IMR-90 (cell line): ENCODE results near the gene CASP3. TPM values are rescaled to one million over a fixed set of nuclear protein-coding genes. Genes with fewer than 3 reads are reported as not detected.
"Not testable (repeated sequence)": the region's sequence is repeated elsewhere in the genome, so short reads cannot be mapped to it uniquely, and the experiment has no call there.

Source experiments
- ATAC-seq: fragments of 200-7000 bp; cut with Tn5 transposase; 2 replicates; pipeline ENCODE4 v1.9.1; 2020; ENCODE audit warnings: low read depth, mild to moderate bottlenecking, moderate library complexity
- BruUV-seq: library from RNA; stranded (reverse); fragments of 400-500 nt; replicated peaks from 2 replicates; lab custom pipeline; 2021; lab: Mats Ljungman, UMichigan
- CTCF ChIA-PET: fragments of 300-600 bp; formaldehyde crosslinking; extraction: SDS; loops from one replicate; lab custom pipeline; 2021; ENCODE audit warnings: antibody characterized with exemption; lab: Yijun Ruan, JAX
- POLR2A ChIA-PET: fragments of 300-600 bp; sonication (Branson Sonifier 250); formaldehyde crosslinking; loops from one replicate; lab custom pipeline; 2022; ENCODE audit warnings: antibody characterized with exemption; ENCODE audit not compliant: unreplicated experiment; lab: Charles Lee
- DNase-seq: peaks from one replicate; pipeline ENCODE4 v3.0.0; 2013
- H2AFZ ChIP-seq: replicated peaks from 2 replicates; pipeline ENCODE3; 2013; ENCODE audit warnings: low read length, mild to moderate bottlenecking; ENCODE audit not compliant: poor library complexity
- H2AK5ac ChIP-seq: 2 replicates; pipeline ENCODE4 v1.6.1; 2013; ENCODE audit warnings: low read depth, low read length, inconsistent platforms
- H2AK9ac ChIP-seq: replicated peaks from 2 replicates; pipeline ENCODE3; 2013; ENCODE audit warnings: mild to moderate bottlenecking, low read depth, low read length, moderate library complexity; ENCODE audit not compliant: poor library complexity
- H2BK120ac ChIP-seq: 2 replicates; pipeline ENCODE4 v1.6.1; 2013; ENCODE audit warnings: low read depth, low read length, inconsistent platforms
- H2BK15ac ChIP-seq: 3 replicates; pipeline ENCODE4 v1.6.1; 2013; ENCODE audit warnings: low read depth, low read length, inconsistent platforms
- H2BK20ac ChIP-seq: 2 replicates; pipeline ENCODE4 v1.6.1; 2013; ENCODE audit warnings: low read depth, mild to moderate bottlenecking, inconsistent platforms, low read length, moderate library complexity
- H2BK5ac ChIP-seq: 2 replicates; pipeline ENCODE4 v1.6.1; 2013; ENCODE audit warnings: mild to moderate bottlenecking, low read depth, low read length, inconsistent platforms; ENCODE audit not compliant: poor library complexity, severe bottlenecking
- H3K14ac ChIP-seq: replicated peaks from 2 replicates; pipeline ENCODE4 v1.6.1; 2013; ENCODE audit warnings: low read depth, low read length, inconsistent platforms
- H3K18ac ChIP-seq: 2 replicates; pipeline ENCODE4 v1.6.1; 2013; ENCODE audit warnings: low read depth, low read length, control low read depth
- H3K23ac ChIP-seq: 2 replicates; pipeline ENCODE4 v1.6.1; 2013; ENCODE audit warnings: low read depth, low read length, inconsistent platforms
- H3K27ac ChIP-seq: 2 replicates; pipeline ENCODE4 v1.5.1; 2013; ENCODE audit warnings: mild to moderate bottlenecking, control low read depth, low read length; ENCODE audit not compliant: insufficient read depth
- H3K27me3 ChIP-seq: 2 replicates; pipeline ENCODE4 v1.6.1; 2013; ENCODE audit warnings: low read length; ENCODE audit not compliant: control insufficient read depth, insufficient read depth
- H3K36me3 ChIP-seq: 2 replicates; pipeline ENCODE4 v1.6.1; 2013; ENCODE audit warnings: low read length, mixed read lengths; ENCODE audit not compliant: control insufficient read depth, insufficient read depth
- H3K4ac ChIP-seq: 2 replicates; pipeline ENCODE4 v1.6.1; 2013; ENCODE audit warnings: low read depth, low read length, inconsistent platforms
- H3K4me1 ChIP-seq: 2 replicates; pipeline ENCODE4 v1.6.1; 2013; ENCODE audit warnings: low read length, mixed read lengths; ENCODE audit not compliant: control insufficient read depth, insufficient read depth
- H3K4me2 ChIP-seq: 2 replicates; pipeline ENCODE4 v1.6.1; 2013; ENCODE audit warnings: low read depth, mild to moderate bottlenecking, control low read depth, low read length, moderate library complexity
- H3K4me3 ChIP-seq: 2 replicates; pipeline ENCODE4 v1.5.1; 2013; ENCODE audit warnings: low read depth, mild to moderate bottlenecking, control low read depth, low read length, moderate library complexity; ENCODE audit not compliant: insufficient read depth
- H3K56ac ChIP-seq: 2 replicates; pipeline ENCODE4 v1.6.1; 2013; ENCODE audit warnings: low read length, inconsistent platforms; ENCODE audit not compliant: insufficient read depth; ENCODE audit errors: extremely low read depth
- H3K79me1 ChIP-seq, 2 experiments: 2 replicates each; pipeline ENCODE4 v1.6.1; 2013; ENCODE audit warnings: low read length in 2 of 2, inconsistent platforms in 1 of 2, low read depth in 1 of 2
- H3K9ac ChIP-seq: 2 replicates; pipeline ENCODE4 v1.6.1; 2013; ENCODE audit warnings: low read depth, low read length, control low read depth
- H3K9me1 ChIP-seq: 2 replicates; pipeline ENCODE4 v1.6.1; 2013; ENCODE audit warnings: low read length, inconsistent platforms; ENCODE audit not compliant: insufficient read depth
- H3K9me3 ChIP-seq: 2 replicates; pipeline ENCODE4 v1.6.1; 2013; ENCODE audit warnings: low read length; ENCODE audit not compliant: control insufficient read depth, insufficient read depth
- H4K20me1 ChIP-seq: 2 replicates; pipeline ENCODE4 v1.6.1; 2013; ENCODE audit warnings: low read length, inconsistent platforms; ENCODE audit not compliant: insufficient read depth
- H4K5ac ChIP-seq: 2 replicates; pipeline ENCODE4 v1.6.1; 2013; ENCODE audit warnings: mild to moderate bottlenecking, low read depth, low read length, control low read depth
- H4K8ac ChIP-seq, 2 experiments: 2 replicates each; pipeline ENCODE4 v1.6.1; 2013; ENCODE audit warnings: low read depth in 2 of 2, low read length in 2 of 2, control low read depth in 1 of 2, inconsistent platforms in 1 of 2
- H4K91ac ChIP-seq: 2 replicates; pipeline ENCODE4 v1.6.1; 2013; ENCODE audit warnings: low read depth, low read length, inconsistent platforms; ENCODE audit not compliant: insufficient read depth
- WGBS, 2 experiments: methylation state at CpG; one replicate each; pipeline versions ENCODE4 v1.1.5 to v1.1.7; 2013; ENCODE audit warnings: missing lambda C conversion rate in 2 of 2; ENCODE audit not compliant: insufficient read length in 1 of 2; ENCODE audit errors: extremely low coverage in 2 of 2; 5-methylcytosine and 5-hydroxymethylcytosine counted together
- dilution Hi-C: fragments of 300-500 bp; cut with HindIII; formaldehyde crosslinking; loops from one replicate; pipeline ENCODE4 v1.14.3; 2018; ENCODE audit warnings: low sequenced_read_pairs; ENCODE audit not compliant: unreplicated experiment
- in situ Hi-C: fragments of 300-500 bp; cut with MboI; formaldehyde crosslinking; loops from 3 replicates; pipeline ENCODE4 v1.14.3; 2019; ENCODE audit warnings: low sequenced_read_pairs, inconsistent platforms, mixed read lengths
- intact Hi-C: fragments of 100-400 bp; cut with micrococcal nuclease; formaldehyde crosslinking; loops from 2 replicates; pipeline ENCODE4 v1.10.0; 2022
- polyA plus RNA-seq, 3 experiments: library from polyadenylated mRNA; depleted of rRNA; stranded (reverse); fragments of >200 nt; gene quantifications; 2 replicates each; pipeline ENCODE4 v1.2.3, GENCODE V29; 2012; ENCODE audit warnings: low replicate concordance in 1 of 3
- total RNA-seq: library from RNA; depleted of rRNA; stranded (reverse); fragments of >200 nt; gene quantifications from 2 replicates; pipeline ENCODE4 v1.2.3, GENCODE V29; 2012
- TF ChIP-seq, protein P1 (sequence below): conservative IDR thresholded peaks from 2 replicates; pipeline ENCODE4 v1.5.1; 2012; ENCODE audit warnings: mild to moderate bottlenecking, low read depth, low read length, improper control_type of control experiment

Gene CASP3
- total and polyA plus RNA-seq, 2 of the 4 experiments (the other 2 are of a cell fraction), result 26.7 to 27.4 TPM

DNA sequence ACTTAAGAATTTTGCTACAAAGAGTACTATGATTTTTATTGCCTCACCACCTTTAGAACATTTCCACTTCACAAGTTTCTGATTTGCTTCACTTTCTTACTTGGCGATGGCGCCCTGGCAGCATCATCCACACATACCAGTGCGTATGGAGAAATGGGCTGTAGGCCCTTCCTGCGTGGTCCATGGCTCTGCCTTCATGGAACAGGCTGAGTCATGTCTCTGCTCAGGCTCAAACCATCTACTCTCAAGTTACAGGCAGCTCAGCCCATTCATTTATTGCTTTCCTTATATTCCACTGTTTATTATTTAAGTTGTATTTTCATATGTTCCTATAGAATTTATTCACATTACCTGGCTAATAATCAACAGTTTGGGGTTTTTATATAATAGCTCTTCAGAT is 21.1 kb downstream of the CASP3 start:
- Histone ChIP-seq H3K36me3 (peaks cover 21% of the 10 kb centered on the region), H2BK20ac (no peak overlapping the region), H2AK5ac (no peak overlapping the region), H4K20me1 (no peaks in the 10 kb centered on the region), H2BK120ac (no peak overlapping the region), H3K18ac (no peak overlapping the region), H2AK9ac (no peak overlapping the region), H3K79me1 (no peaks in the 10 kb centered on the region; a peak in 1 of 4 replicates), H4K8ac (no peak overlapping the region), H3K23ac (no peak overlapping the region), H2BK15ac (no peak overlapping the region), H4K91ac (no peak overlapping the region), H3K9me1 (0 out of 2 replicates have a peak, but pooled peaks cover 3% of the 10 kb centered on the region), H2AFZ (no peak overlapping the region), H3K4ac (no peak overlapping the region), H3K4me3 (no peak overlapping the region), H3K4me2 (no peak overlapping the region), H3K4me1 (no peaks in the 10 kb centered on the region; the same call in 1 of the 2 replicates), H3K27ac (no peak overlapping the region), H4K5ac (no peak overlapping the region), H2BK5ac (no peak overlapping the region), H3K9me3 (no peaks in the 10 kb centered on the region), H3K9ac (no peak overlapping the region), H3K56ac (no peak overlapping the region), H3K27me3 (no peaks in the 10 kb centered on the region), H3K14ac (no peak overlapping the region)
- intact Hi-C loops, result no loop called here
- POLR2A ChIA-PET, result no interaction called here
- BruUV-seq, result no TSS peak
- ATAC-seq (peak; percentile 60; the same call in 1 of the 2 replicates), DNase-seq (peak; percentile 58)
- dilution Hi-C loops, result no loop called here
- in situ Hi-C loops, result no loop called here
- CTCF ChIA-PET, result interaction anchor here (0.6 kb wide), 1 partner anchor 12 kb away, joined by 4 read pairs; no protein-coding TSS in a partner anchor
- 93% methylated on average over 3 of the region's 4 CpGs; no CpG with 5 or more reads in 1 of the 2 experiments for WGBS, 2 experiments
- TF ChIP-seq, protein P1, sequence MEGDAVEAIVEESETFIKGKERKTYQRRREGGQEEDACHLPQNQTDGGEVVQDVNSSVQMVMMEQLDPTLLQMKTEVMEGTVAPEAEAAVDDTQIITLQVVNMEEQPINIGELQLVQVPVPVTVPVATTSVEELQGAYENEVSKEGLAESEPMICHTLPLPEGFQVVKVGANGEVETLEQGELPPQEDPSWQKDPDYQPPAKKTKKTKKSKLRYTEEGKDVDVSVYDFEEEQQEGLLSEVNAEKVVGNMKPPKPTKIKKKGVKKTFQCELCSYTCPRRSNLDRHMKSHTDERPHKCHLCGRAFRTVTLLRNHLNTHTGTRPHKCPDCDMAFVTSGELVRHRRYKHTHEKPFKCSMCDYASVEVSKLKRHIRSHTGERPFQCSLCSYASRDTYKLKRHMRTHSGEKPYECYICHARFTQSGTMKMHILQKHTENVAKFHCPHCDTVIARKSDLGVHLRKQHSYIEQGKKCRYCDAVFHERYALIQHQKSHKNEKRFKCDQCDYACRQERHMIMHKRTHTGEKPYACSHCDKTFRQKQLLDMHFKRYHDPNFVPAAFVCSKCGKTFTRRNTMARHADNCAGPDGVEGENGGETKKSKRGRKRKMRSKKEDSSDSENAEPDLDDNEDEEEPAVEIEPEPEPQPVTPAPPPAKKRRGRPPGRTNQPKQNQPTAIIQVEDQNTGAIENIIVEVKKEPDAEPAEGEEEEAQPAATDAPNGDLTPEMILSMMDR, result no peak

DNA sequence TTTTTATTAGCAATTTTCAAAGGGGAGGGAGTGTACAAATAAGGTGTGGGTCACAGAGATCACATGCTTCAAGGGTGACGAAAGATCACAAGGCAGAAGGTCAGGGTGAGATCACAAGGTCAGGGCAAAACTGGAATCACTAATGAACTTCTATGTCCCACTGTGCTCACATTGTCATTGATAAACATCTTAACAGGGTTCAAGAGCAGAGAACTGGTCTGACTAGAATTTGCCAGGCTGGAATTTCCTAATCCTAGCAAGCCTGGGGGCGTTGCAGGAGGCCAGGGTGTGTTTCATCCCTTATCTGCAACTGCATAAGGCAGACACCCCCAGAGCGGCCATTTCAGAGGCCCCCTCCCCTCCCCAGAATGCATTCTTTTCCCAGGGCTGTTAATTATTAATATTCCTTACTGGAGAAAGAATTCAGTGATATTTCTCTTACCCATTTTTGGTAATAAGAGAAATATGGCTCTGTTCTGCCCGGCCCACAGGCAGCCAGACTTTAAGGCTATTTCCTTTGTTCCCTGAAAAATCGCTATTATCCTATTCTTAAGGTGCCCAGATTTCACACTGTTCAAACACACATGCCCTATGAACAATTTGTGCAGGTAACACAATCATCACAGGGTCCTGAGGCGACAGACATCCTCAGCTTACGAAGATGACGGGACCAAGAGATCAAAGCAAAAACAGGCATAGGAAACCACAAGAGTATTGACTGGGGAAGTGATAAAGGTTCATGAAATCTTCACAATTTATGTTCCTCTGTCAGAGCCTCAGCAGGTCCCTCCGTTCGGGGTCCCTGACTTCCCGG is 23.3 kb downstream of the CASP3 start:
- dilution Hi-C loops, result not testable (repeated sequence)

More for the DNA sequence above, 23.3 kb downstream of the CASP3 start:
- in situ Hi-C loops, H4K20me1 ChIP-seq, H3K4me2 ChIP-seq, intact Hi-C loops, POLR2A ChIA-PET, BruUV-seq, H2BK15ac ChIP-seq, H3K27ac ChIP-seq, ATAC-seq, H3K14ac ChIP-seq, DNase-seq, H2AFZ ChIP-seq, H4K91ac ChIP-seq, H2AK9ac ChIP-seq, H3K9ac ChIP-seq, H4K5ac ChIP-seq, CTCF ChIA-PET, H3K4ac ChIP-seq, H2BK5ac ChIP-seq, H3K4me3 ChIP-seq, H3K79me1 ChIP-seq, H3K56ac ChIP-seq, H2AK5ac ChIP-seq, H2BK20ac ChIP-seq, H3K18ac ChIP-seq, H3K9me1 ChIP-seq, H2BK120ac ChIP-seq, H3K9me3 ChIP-seq, H3K27me3 ChIP-seq, H3K4me1 ChIP-seq, H4K8ac ChIP-seq, H3K23ac ChIP-seq: not testable (repeated sequence)
- H3K36me3 ChIP-seq, result peaks cover 19% of the 10 kb centered on the region
- WGBS, 2 experiments, result no CpG with 5 or more reads among the region's 11 CpGs
